Measurements from ENCODE around the gene KCNH4.
A peak's percentile ranks its signal among the peaks of the same experiment; 100 is the strongest.
"Not testable (repeated sequence)": the region's sequence is repeated elsewhere in the genome, so short reads cannot be mapped to it uniquely, and the experiment has no call there.

The KCNH4 gene

GRCh38 chr17:42193969-42194899 lies 13.3 kb upstream of the KCNH4 start, which contains the start of gene GHDC:
GHDC (minus strand) TSS chr17:42194494; CDS start chr17:42193581, 913 bp downstream.
- peak; percentile 22 for DNase-seq

DNA sequence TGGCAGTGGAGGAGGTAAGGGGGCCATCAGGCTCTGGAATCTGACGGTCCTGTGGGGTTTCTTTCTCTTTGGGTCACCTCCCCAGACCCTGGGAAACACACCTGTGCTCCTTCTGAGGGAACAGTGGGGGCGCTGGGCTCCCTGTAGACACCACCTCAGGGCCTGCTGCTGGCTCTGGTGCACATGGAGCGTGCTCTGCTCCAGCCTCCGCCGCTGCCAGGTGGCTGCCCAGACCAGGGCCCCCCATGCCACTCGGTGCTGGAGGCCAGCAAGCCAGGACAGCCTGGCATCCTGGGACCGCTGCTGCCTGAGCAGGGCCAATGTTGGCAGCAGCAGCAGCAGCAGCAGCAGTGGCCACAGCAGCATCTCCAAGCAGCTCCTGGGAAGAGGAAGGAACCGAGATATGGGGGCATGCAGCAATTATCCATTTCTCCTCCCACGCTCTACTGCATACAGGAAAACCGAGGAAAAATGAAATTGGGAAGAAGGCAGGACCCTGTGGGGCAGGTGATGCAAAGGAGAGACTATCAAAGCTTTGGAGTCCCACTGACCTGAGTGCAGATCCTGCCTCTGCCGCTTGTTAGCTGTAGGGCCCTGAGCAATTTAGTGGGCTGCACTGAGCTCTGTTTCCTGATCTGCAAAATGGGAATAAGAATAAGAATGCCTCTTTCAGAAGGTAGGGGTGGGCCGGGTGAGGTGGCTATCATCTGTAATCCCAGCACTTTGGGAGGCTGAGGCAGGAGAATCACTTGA lies 12.4 kb upstream of the KCNH4 start:
- DNase-seq = no peak

- no peak for DNase-seq
These were observed 11.5 kb upstream of the KCNH4 start for GRCh38 chr17:42192189-42193126.

DNA sequence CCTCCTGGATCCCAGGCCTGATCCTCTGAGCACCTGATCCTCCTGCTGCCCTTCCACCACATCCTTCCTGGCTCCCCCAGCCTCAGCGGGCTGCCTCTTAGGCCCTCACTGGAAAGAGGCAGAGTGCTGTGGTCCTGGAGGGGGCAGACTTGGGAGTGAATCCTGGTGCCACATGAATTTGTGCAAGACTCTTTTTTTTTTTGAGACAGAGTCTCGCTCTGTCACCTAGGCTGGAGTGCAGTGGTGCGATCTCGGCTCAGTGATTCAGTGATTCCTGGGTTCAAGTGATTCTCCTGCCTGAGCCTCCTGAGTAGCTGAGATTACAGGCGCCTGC lies 10.3 kb upstream of the KCNH4 start:
- DNase-seq = no peak

DNA sequence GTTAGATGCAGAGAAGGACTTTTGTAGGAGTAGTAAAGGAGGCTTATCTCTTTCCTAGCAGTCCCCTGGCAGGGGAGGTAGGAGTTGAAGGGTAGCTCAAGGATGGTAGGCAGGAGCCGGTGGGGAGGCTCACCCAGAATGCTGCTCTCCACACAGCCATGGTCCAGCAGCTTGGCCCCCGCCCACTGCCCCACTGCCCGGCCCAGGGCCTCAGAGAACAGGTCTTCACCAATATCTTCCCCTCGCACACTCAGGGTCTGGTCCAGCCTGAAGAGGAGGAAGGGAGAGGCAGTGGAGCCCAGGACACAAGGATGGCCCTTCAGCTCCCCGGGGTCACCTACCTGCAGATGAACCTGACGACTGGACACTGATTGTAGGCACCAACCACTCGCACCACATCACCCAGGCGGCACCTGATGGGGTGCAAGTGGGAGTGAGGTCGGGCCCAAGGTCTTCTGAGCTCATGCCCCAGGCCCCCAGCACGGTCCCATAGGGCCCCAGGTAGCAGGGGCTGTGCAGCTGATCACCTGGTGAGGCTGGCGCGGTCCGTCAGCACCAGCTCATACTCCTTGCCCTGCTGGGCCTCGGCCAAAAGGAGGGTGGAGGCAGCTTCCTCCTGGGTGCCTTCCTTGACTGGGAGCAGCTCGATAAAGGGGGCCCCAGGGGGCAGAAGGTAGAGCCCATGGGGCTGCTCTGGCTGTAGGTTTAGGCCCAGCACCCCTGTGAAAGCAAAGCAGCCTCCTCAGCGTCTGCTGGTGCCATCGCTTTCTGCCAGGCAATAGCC lies 9.7 kb upstream of the KCNH4 start:
- no peak for DNase-seq

GRCh38 chr17:42189651-42189965 lies 8.7 kb upstream of the KCNH4 start:
- no peak for DNase-seq

DNA sequence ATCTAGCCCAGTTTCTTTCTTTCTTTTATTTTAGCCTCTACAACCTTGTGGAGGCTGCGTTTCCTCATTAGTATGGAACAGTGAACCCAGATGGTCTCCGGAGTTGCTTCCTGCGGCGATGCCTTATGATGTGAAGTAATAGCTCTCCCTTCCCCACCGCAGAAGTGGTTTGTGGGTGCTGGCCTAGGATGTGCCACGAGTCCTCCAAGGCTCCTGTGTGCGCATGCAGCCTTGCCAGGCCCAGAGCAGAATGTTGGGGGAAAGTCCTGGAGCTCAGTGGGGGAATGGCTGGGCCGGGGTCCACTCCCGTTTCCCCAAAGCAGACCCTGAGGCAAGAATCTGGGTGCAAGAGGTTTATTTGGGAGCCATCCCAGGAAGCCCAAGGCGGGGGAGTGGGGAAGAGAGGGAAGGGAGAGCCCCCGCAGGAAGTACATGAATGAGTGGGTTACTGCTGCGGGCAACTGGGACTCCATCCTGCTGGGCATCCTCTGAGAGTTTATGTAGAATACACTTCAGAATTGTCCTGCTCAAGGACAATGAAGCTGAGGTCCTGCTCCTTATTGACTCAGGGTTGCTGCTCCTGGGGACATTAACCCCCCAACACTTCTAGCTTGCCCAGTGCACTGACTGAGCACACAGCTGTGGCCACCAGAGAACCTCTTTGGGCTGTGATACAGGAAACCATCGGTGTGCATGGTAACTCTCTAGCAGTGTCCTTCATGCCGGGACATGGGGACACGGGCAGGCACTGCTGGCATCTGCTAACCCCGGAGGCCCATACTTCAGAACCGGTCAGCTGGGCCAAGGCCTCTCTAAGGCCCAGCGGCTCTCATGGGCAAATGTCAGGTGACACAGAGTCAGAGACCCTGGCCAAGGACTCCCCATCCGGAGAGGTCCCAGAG lies 8.1 kb upstream of the KCNH4 start:
- peak; percentile 88 for DNase-seq

DNA sequence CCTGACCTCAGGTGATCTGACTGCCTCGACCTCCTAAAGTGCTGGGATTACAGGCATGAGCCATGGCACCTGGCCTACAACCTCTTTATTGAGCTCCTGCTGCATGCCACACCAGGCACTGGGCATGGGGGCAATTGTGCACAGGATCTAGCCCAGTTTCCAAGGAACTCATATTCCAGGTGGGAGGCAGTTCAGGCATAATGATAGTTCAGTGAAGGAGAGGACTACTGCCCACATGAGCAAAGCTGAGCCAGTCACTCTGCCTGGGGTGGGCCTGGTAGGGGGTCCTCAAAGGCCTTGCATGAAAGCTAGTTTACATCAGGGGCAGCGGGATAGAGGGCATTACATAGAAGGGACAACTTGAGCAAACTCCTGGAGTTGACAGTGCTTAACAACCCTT lies 6.9 kb upstream of the KCNH4 start:
- DNase-seq = no peak

- not testable (repeated sequence) for DNase-seq
These were observed 5.2 kb upstream of the KCNH4 start for GRCh38 chr17:42186191-42186590.

DNA sequence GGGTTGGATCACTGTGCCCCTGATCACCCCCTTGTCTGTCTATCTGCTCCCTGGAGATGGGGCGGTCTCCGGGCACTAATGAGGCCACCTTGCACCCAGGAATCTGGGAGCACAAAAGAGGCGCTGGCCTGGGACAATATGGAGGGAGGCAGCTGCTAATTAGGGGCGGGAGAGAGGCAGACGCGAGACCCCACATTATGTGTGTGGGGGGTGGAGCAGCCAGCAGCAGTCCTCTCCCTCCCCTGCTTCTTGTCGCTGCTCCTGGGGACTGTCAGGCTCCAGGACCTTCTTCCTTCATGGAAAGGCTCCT lies 4.6 kb upstream of the KCNH4 start:
- no peak for DNase-seq

- DNase-seq = no peak
These were observed 4.0 kb upstream of the KCNH4 start, which contains the start of gene HCRT for GRCh38 chr17:42184713-42185620. HCRT (minus strand) TSS chr17:42185452; CDS start chr17:42185365, 87 bp downstream.

- no peak for DNase-seq
These were observed 3.1 kb upstream of the KCNH4 start for GRCh38 chr17:42183741-42184711.

DNA sequence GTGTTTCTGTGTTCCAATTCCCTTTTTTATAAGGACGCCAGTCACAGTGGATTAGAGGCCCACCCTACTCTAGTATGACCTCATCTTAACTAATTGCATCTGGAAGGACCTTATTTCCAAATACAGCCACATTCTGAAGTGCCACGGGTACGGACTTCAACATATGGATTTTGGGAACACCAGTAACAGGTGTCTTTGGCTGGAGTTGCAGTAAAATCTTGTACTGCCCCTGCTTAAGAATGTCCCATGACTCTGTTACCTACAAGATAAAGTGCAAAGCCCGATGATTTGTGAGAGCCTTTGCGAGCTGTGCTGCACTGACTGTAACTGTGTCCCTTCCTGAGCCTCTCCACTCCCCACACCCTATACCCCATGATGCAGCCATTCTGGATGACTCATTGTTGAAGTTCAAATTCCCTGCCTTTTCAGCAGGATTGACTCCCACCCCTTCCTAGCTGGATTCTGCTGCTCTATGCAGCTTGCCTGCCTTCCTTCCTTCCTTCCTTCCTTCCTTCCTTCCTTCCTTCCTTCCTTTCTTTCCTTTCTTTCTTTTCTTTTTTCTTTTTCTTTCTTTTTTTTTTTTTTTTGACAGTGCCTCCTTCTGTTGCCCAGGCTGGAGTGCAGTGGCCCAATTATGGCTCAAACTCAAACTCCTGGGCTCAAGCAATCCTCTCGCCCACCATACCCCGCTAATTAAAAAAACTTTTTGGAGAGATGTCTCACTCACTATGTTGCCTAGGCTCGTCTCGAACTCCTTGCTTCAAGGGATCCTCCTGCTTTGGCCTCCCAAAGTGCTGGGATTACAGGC lies 2.2 kb upstream of the KCNH4 start:
- DNase-seq = no peak

DNA sequence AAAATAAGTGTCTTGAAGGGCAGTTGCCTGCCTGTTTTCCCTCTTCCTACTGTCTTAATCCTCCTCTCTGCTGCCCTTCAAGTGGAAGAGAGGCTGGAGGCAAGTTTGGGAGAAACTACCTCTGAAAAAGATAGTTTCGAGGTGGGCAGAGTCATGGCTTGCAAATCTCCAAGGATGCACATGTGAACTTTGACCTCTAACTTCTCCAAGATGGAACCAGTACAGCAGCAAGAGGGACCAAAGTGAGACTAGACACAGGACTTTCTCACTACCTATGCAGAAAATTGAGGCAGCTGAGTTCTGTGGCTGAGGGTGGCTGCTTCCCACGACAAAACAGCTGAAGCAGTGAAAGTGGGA lies 887 bp upstream of the KCNH4 start:
- DNase-seq = no peak

- no peak for DNase-seq
These were observed 476 bp downstream of the KCNH4 start for GRCh38 chr17:42180411-42180921.

DNA sequence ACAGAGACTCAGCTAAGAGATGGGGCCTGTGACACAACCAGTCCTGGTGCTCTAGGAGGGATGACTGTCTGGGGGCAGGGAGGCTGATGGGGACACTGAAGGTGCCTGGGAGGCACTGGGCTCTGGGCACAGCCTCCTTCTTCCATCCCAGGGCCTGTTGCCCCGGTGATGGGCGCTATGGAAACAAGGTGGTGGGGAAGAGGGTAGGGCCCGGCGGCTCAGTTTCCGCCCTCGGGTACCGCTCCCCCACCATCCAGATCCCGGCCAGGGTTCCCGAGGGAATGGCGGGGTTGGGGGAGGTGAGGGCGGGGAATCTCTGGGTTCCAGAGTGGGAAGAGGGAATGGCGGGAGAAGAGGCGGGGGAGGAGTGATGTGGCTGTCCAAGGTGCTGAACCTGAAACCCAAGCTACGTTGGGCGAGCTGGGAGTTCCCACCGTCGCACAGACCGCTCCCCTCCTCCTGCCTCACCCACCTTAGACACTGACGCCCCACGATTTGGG lies 981 bp downstream of the KCNH4 start:
- no peak for DNase-seq

GRCh38 chr17:42179335-42179734 lies 1.6 kb downstream of the KCNH4 start:
- no peak for DNase-seq

- no peak for DNase-seq
These were observed 2.1 kb downstream of the KCNH4 start for GRCh38 chr17:42178817-42179216.
